Left ventricle myocardium inferior (tissue), 1 donor: Measurements from ENCODE around the gene CDH4. TPM values are rescaled to one million over a fixed set of nuclear protein-coding genes. Genes with fewer than 3 reads are reported as not detected.

Experiments used
- DNase-seq: peaks from one replicate; pipeline ENCODE4 v3.0.0-alpha.2; 2020
- H3K27ac ChIP-seq: fragments of 200-600 bp; replicated peaks from 2 replicates; pipeline ENCODE4 v1.8.0; 2021
- H3K27me3 ChIP-seq: fragments of 200-600 bp; 2 replicates; pipeline ENCODE4 v1.8.0; 2021; ENCODE audit warnings: low read depth
- H3K36me3 ChIP-seq: fragments of 200-600 bp; 2 replicates; pipeline ENCODE4 v1.8.0; 2021
- H3K4me1 ChIP-seq: fragments of 200-600 bp; 2 replicates; pipeline ENCODE4 v1.8.0; 2021
- H3K4me3 ChIP-seq: fragments of 200-600 bp; 2 replicates; pipeline ENCODE4 v1.8.0; 2021; ENCODE audit warnings: mild to moderate bottlenecking, moderate library complexity
- H3K9me3 ChIP-seq: fragments of 200-600 bp; replicated peaks from 2 replicates; pipeline ENCODE4 v1.8.0; 2021
- intact Hi-C: fragments of 100-400 bp; cut with micrococcal nuclease; formaldehyde crosslinking; loops from one replicate; pipeline ENCODE4 v1.11.0; 2022
- total RNA-seq: library from RNA; stranded (reverse); fragmentation: NEBNext Ultra II Directional; extraction: Animal tissue kit (Norgen Biotek cat#: 25700); gene quantifications from one replicate; pipeline ENCODE4 v1.2.1, GENCODE V29; 2021
- TF ChIP-seq, protein P1 (sequence below): fragments of 200-600 bp; IDR thresholded peaks from 2 replicates; pipeline ENCODE4 v1.8.0; 2021; ENCODE audit warnings: antibody characterized with exemption, mild to moderate bottlenecking, borderline replicate concordance
- donor health status: DM: no; HTN: yes; CAD: no; lungs with severe emphysema.

CDH4 gene
- total RNA-seq, 1 donor from 2014 or later: 0.05 TPM

DNA sequence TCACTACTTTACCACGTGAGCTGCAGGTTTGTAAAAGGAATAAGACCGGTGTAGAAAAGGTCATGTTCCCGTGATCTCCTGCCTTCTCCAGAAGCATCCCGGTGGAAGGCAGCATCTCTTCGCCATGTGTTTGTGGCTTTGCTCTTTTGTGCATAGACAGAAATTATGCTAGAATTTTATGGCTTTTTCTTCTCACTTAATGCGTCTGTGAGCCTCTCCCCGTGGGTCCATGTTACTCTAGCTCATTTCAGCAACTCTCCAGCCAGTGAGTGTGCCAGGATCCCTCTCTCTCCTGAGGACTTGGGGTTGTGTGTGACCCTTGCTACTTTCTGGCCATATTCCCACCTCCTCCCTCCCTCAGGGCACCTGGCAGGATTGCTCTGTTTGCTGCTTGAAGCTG lies 289.5 kb downstream of the CDH4 start:
- no peaks in the 10 kb centered on the region for H3K9me3 ChIP-seq
- no peak overlapping the region for H3K27ac ChIP-seq
- TF ChIP-seq, protein P1, sequence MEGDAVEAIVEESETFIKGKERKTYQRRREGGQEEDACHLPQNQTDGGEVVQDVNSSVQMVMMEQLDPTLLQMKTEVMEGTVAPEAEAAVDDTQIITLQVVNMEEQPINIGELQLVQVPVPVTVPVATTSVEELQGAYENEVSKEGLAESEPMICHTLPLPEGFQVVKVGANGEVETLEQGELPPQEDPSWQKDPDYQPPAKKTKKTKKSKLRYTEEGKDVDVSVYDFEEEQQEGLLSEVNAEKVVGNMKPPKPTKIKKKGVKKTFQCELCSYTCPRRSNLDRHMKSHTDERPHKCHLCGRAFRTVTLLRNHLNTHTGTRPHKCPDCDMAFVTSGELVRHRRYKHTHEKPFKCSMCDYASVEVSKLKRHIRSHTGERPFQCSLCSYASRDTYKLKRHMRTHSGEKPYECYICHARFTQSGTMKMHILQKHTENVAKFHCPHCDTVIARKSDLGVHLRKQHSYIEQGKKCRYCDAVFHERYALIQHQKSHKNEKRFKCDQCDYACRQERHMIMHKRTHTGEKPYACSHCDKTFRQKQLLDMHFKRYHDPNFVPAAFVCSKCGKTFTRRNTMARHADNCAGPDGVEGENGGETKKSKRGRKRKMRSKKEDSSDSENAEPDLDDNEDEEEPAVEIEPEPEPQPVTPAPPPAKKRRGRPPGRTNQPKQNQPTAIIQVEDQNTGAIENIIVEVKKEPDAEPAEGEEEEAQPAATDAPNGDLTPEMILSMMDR: no peak
- no peaks in the 10 kb centered on the region for H3K36me3 ChIP-seq
- no peaks in the 10 kb centered on the region for H3K4me1 ChIP-seq
- DNase-seq: no peak
- intact Hi-C loops: no loop called here
- no peak overlapping the region for H3K4me3 ChIP-seq
- peaks cover 33% of the 10 kb centered on the region for H3K27me3 ChIP-seq

DNA sequence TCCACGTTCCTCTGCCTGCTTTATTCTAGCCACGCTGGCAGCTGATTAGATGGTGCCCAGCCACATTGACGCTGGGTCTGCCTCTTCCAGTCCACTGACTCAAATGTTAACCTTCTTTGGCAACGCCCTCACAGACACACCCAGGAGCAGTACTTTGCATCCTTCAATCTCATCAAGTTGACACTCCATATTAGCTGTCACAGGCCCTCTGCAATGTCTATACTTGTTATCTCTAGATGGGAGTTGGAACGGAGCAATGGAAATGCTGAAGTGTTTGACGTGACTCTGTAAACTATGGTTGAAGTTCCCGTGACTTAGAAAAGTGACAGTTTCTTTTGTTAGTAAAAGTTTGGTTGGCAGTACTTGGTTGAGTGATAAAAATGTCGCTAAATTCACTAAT lies 291.0 kb downstream of the CDH4 start:
- no peak overlapping the region for H3K27ac ChIP-seq
- TF ChIP-seq, protein P1: no peak
- H3K4me3 ChIP-seq: no peak overlapping the region
- H3K27me3 ChIP-seq: peaks cover 38% of the 10 kb centered on the region
- no peaks in the 10 kb centered on the region for H3K36me3 ChIP-seq
- no peaks in the 10 kb centered on the region for H3K9me3 ChIP-seq
- no peaks in the 10 kb centered on the region for H3K4me1 ChIP-seq
- DNase-seq: no peak
- intact Hi-C loops: no loop called here

DNA sequence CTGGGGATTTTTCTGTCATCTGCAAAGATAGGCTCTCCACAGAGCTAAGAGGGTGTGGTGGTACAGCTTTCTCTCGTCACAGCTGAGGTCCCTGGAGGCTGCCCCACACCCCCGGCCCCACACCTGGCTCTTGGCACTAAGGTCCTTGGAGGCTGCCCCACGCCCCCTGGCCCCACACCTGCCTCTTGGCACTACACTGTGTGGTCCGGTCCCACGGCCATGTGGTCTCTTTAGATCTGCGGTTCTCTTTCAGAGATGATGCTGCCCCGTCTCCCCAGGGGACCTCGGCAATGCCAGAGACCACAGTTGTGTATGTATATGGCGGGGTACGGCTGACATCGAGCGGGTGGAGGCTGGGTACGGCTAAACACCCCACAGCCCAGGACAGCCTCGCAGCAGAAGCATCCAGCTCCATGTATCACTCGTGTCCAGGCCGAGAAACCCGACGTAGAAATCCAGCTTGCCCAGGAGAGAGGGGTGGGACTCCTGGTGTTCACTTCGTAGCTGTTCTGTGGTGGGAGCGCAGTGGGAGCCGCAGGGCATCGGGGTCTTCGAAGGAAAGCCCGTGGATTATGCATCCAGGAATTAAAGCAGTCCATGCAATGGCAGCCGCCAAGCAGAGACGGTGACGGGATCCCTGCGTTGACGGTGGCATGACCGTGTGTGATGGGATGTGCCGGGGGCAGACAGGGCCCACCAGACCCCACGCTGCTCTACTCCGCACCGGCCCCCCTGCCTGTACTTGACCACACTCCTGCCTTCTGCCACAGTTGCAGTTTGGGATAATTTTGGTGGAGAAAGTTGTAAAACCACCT lies 292.1 kb downstream of the CDH4 start:
- TF ChIP-seq, protein P1: no peak
- DNase-seq: no peak
- Histone ChIP-seq H3K36me3 (no peaks in the 10 kb centered on the region), H3K4me1 (no peaks in the 10 kb centered on the region), H3K27me3 (peaks cover 36% of the 10 kb centered on the region), H3K27ac (no peak overlapping the region), H3K9me3 (no peaks in the 10 kb centered on the region), H3K4me3 (no peak overlapping the region)
- intact Hi-C loops: no loop called here

DNA sequence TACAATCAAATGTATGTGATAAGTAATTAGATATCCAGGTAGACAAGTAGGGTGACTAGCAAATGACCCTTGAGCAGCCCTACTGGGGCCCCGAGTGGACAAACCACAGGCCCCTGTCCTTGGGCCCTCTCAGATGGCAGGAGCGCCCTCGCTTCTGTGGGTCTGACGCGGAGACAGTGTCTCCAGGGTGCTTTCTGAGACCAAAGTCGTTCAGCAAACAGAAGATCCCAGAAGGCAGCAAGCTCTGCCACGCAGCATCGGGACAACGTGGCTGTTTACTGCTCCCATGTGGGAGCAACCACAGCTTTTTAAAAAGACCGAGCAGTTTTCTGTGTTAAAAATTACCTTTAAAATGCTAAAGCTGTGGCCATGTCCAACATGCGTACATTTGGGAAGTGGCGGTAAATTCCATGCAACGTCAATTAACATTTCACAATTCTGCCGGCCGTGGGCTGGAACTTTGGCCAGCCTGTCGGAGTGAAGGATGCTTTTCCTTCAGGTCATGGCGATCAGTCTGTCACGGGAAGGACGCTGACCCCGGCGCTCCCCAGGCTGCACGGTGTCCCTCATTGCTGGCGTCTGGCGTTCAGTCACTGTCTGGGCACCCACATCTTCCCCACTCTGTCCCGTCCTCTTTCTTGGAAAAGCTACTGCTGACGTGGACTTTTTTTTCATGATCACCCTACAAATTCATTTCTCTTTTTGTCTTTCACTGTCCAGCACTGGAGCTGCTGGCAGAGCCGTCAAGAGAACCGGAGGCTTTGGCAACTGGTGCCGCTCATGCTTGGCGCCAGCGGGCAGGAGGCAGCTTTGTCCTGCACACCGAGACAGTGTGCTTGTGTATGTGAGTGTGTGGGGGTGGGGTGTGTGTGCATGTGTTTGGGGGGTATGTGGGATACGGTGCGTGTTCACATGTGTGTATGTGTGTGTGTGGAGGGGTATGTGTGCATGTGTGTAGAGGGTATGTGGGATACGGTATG lies 293.1 kb downstream of the CDH4 start:
- no peaks in the 10 kb centered on the region for H3K4me1 ChIP-seq
- H3K9me3 ChIP-seq: no peaks in the 10 kb centered on the region
- no peak for DNase-seq
- no peaks in the 10 kb centered on the region for H3K36me3 ChIP-seq
- no peak overlapping the region for H3K27ac ChIP-seq
- no peak overlapping the region for H3K4me3 ChIP-seq
- intact Hi-C loops: no loop called here
- TF ChIP-seq, protein P1: no peak
- peaks cover 37% of the 10 kb centered on the region for H3K27me3 ChIP-seq

DNA sequence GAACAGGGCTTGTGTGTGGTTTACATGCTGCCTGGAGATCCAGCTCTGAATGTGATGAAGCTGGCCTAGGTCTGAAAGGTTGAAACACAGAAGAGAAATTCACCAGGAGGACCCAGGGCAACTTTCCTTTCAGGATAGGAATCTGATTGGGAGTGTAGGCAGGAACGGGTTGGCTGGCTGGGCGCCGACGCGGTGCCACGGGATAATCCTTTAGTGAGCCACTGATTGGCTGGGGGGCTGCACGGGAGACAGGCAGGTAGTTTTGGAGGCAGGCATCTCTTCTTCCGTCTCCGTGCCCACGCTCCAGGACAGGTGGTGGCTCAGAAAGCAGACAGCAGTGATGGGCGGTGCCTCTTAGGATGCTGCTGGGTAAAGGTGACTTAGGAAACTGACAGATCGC lies 294.6 kb downstream of the CDH4 start:
- no peak overlapping the region for H3K4me3 ChIP-seq
- peaks cover 38% of the 10 kb centered on the region for H3K27me3 ChIP-seq
- H3K27ac ChIP-seq: no peak overlapping the region
- no peaks in the 10 kb centered on the region for H3K4me1 ChIP-seq
- intact Hi-C loops: no loop called here
- TF ChIP-seq, protein P1: no peak
- no peaks in the 10 kb centered on the region for H3K36me3 ChIP-seq
- H3K9me3 ChIP-seq: peaks cover 10% of the 10 kb centered on the region
- DNase-seq: no peak
